Stimulated activated naive CD4-positive, alpha-beta T cell (primary cell): Measurements from ENCODE around the gene SMAD7.
A peak's percentile ranks its signal among the peaks of the same experiment; 100 is the strongest.

Source experiments
- DNase-seq, 6 experiments: peaks; one replicate each; lab custom pipeline; 2025; lab: John Stamatoyannopoulos, UW

SMAD7 gene

GRCh38 chr18:48929941-48930713 lies 20.6 kb downstream of the SMAD7 start:
- DNase-seq, result no peak

- DNase-seq, result peak in 1 of 6 experiments; percentile 38
Measured at GRCh38 chr18:48929212-48929612, 21.6 kb downstream of the SMAD7 start.

DNA sequence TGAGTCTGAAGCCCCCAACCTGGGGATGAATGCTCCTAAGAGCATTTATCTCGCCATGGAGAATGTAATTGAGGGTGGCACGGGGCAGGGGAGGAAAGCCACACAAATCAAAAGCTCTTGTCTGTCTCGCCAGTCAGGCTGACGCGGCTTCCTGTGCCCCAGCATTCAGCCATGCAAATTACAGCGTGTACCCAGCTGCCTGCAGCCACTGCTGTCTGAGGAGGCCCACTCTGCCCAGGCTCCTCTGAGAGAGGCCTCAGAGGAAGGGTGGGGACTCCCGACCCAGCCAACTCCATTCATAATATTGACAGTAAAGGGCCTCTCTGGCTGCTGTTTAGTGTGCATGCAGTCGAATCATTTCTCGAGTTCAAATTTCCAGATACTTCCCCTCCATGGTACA lies 22.0 kb downstream of the SMAD7 start:
- DNase-seq, result peak; percentile 40 to 73 (median 57)

GRCh38 chr18:48927286-48928080 lies 23.3 kb downstream of the SMAD7 start:
- DNase-seq, result no peak

DNA sequence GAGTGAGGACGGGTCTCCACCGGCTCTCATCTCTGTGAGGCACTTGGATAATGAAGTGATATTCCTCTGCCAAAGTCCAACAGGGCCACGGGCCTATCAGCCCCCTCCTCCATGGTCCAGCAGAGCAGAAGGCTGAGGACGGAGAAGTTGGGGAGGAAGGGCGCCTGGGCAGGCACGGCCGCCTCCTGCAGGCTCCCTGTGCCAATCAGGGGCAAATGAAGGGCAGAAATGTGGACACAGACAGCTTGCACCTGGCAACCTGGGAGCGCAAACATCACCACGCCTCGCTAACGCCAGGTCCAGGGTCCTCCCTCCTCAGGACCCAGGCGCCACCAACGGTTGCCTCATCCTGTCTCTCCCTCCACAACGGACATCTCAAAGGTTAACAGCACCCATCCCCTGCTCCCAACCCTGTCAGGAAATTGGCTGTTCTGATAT lies 24.3 kb downstream of the SMAD7 start:
- DNase-seq, result no peak

DNA sequence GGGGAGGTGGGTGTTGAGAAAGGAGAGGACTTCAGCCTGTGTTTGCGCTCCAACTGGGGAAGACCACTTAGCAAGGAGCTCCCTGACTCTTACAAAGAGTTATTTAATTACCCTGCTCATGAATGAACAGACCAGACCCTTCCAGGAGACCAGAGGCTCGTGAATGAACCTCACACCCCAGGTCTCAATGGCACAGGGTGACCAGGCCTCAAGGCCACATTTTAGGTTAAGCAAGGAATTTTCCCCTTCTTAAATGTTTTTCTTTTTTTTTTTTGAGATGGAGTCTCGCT lies 25.3 kb downstream of the SMAD7 start:
- DNase-seq, result no peak

GRCh38 chr18:48924630-48925490 lies 25.9 kb downstream of the SMAD7 start:
- DNase-seq, result no peak

GRCh38 chr18:48923746-48924629 lies 26.8 kb downstream of the SMAD7 start:
- no peak for DNase-seq

- no peak for DNase-seq
Measured at GRCh38 chr18:48922801-48923730, 27.7 kb downstream of the SMAD7 start.

DNA sequence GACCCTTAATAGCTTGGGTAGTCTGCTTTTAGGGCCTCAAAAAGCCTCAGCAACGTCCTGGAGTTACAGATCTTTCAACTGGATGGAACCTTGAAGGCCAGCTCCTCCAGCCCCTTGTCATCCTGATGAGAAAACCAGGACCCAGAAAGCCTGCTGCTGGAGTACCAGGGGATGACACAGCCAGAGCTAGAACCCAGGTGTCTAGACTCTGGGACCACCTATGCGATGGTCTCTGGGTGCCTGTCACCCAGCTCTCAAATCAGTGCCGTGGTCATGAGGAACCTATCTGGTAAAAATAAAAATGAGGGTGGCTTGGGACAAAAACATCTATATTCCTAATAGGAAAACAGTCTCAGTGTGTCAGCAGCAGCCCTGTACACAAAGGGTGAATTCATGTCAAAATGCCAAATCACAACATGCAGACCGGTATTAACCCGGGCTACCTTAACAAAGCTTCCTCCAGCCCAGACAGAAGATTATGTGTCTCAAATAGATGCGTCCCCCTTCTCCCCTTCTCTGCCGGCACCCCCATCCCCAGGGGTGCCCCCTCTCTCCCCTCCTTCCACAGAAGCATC lies 28.5 kb downstream of the SMAD7 start:
- no peak for DNase-seq

- no peak for DNase-seq
Measured at GRCh38 chr18:48921305-48922225, 29.2 kb downstream of the SMAD7 start.

DNA sequence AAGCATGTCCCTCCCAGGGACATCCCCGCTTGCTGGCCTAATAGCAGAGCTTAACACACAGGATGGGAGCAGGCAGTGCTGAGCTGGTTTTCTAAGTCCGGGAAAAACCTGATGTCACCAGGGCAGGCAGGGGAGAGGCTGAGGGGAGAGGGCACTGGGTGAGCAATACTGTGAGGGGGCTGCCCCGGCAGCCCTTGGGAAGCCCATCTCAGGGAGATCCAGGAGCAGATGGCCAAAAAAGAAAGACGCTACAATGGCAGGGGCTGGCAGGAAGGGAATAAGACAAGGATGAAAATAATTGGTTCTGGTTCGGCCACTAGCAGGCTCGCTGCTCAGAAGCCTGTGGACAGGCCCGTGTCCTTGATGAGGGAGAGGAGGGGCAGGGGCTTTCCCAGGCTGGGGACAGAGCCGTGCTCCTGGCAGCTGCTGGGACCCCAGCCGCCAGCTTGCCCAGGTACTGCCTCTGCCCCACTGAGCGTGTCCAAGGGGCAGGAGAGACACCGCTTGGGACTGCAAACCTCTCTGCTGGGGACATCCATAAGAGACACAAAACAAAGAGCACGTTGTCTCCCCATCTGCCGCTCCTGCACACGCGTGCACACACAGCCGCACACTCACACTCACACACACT lies 30.2 kb downstream of the SMAD7 start:
- no peak for DNase-seq

DNA sequence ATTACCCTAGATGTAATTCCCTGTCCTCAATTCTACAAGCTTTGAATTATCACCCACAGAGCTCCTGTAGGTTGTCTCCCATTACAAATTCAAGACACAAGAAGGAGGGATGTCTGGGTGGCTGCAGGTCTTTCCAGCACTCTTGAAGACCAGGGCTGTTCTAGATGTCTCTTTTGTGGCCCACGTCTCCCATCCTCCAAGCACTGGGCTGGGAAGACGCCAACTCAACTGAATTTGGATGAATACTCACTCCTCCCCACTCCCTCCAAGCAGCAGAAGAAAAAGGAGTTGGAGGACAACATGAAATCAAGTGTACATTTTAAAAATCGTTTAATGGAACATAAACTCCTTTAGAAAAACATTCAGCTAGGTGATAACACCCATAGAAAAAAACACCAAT lies 31.2 kb downstream of the SMAD7 start:
- no peak for DNase-seq

DNA sequence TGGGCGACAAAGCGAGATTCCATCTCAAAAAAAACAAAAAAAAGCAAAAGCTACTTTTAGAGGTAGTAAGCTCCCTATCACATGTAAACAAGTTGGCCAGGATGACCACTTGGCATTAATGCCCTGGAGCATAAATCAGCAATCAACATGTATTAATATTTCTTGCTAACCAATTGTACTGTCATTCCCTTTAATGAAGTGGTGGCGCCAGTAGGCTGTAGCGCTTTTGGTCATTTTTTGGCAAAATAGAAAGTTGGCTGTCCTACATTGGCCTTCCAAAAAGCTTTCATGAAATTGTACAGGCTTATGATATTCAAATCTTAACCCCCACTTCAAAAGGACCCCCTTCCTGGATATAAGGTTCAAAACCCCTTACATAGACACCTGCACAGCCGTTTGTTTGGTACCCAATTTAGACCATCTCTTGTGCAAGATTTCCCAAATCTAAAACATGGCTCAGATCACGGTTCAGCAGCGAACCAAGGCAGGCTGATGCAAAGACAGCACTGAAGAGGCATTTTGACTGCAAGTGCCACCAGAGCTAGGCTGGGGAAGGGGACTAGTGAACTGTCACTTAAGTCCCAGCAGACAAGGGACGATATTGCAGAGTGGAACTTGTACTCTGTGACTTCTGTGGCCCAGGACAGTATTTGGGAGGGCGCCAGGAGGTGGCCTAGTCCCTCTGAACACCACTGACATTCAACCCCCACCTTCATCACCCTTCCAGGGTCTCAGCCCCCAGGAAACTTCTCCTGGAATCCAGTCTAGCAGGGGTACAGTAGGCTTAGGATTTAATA lies 31.9 kb downstream of the SMAD7 start:
- DNase-seq, result no peak

DNA sequence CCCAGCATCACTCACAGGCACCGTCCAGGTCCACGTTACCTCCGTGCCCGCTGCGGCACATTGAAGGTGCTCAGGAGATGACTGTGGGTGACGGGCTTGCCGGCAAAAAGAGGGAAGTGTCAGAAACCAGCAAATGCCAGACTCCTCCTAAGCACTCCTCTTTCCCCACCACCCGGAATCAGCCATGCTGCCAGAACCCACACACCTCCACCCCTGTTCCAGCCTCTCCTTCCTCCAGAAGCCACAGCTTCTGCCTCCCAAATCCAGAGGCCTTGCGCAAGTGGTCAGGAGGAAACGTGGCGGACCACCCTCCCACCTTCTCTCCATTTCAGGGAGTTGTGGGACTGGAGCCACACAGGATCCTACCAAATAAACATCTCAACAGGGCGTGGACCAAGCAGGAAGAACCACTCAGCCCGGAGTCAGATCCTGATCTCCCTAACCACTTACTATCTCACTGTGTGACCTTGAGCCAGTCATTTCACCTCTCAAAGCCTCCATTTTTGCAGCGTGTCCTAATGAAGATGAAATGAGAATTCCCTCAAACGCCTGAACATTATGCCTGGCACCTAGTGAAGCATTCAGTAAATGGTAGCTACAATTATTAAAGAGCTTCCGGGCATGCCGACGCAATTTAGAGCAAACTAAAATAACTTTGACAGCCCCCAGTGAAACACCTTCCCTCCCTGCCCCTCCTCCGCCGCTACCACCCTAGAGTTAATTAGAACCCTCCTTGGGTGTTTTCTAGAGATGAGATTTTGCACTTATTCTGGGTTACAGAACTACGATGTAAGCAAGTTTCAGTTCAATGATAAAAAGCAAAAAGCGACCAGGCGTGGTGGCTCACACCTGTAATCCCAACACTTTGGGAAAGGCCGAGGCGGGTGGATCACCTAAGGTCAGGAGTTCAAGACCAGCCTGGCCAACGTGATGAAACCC lies 32.9 kb downstream of the SMAD7 start:
- no peak for DNase-seq

GRCh38 chr18:48915626-48916425 lies 34.9 kb downstream of the SMAD7 start:
- DNase-seq, result no peak
